Dermis blood vessel endothelial cell (primary cell): ENCODE data around the gene RASEF. TPM values are rescaled to one million over a fixed set of nuclear protein-coding genes. Genes with fewer than 3 reads are reported as not detected.

Experiments used
- DNase-seq: peaks from one replicate; pipeline ENCODE4 v3.0.0; 2010
- total RNA-seq: library from RNA; depleted of rRNA; stranded (reverse); fragments of >200 nt; gene quantifications from 2 replicates; pipeline ENCODE4 v1.2.3, GENCODE V29; 2014

Gene RASEF
- total RNA-seq, 1 donor from 2014 or later, result 0.17 TPM

GRCh38 chr9:83012922-83013838 lies 49.8 kb downstream of the RASEF start:
- DNase-seq, result no peak

- no peak for DNase-seq
These were observed 50.6 kb downstream of the RASEF start for GRCh38 chr9:83012168-83012921.

GRCh38 chr9:83011611-83012010 lies 51.3 kb downstream of the RASEF start:
- DNase-seq, result no peak

- no peak for DNase-seq
These were observed 55.2 kb downstream of the RASEF start for GRCh38 chr9:83007521-83008300.

GRCh38 chr9:83006378-83006777 lies 56.6 kb downstream of the RASEF start:
- DNase-seq, result no peak

- no peak for DNase-seq
These were observed 57.0 kb downstream of the RASEF start for GRCh38 chr9:83005963-83006362.

- no peak for DNase-seq
These were observed 57.6 kb downstream of the RASEF start for GRCh38 chr9:83005361-83005760.

- no peak for DNase-seq
These were observed 60.6 kb downstream of the RASEF start for GRCh38 chr9:83002329-83002728.

- no peak for DNase-seq
These were observed 62.2 kb downstream of the RASEF start for GRCh38 chr9:83000765-83001164.

- DNase-seq, result no peak
These were observed 64.5 kb downstream of the RASEF start for GRCh38 chr9:82998409-82998808.

GRCh38 chr9:82997476-82998140 lies 65.3 kb downstream of the RASEF start:
- no peak for DNase-seq

GRCh38 chr9:82996941-82997340 lies 66.0 kb downstream of the RASEF start:
- no peak for DNase-seq

GRCh38 chr9:82993856-82994605 lies 68.9 kb downstream of the RASEF start:
- DNase-seq, result no peak

GRCh38 chr9:82991671-82992070 lies 71.3 kb downstream of the RASEF start:
- DNase-seq, result no peak

GRCh38 chr9:82989929-82990328 lies 73.0 kb downstream of the RASEF start:
- DNase-seq, result no peak

GRCh38 chr9:82988488-82988887 lies 74.5 kb downstream of the RASEF start:
- DNase-seq, result no peak

GRCh38 chr9:82987370-82988189 lies 75.4 kb downstream of the RASEF start:
- DNase-seq, result no peak

GRCh38 chr9:82981552-82981951 lies 81.4 kb downstream of the RASEF start:
- DNase-seq, result no peak

GRCh38 chr9:82975176-82975575 lies 87.8 kb downstream of the RASEF start:
- no peak for DNase-seq

- DNase-seq, result no peak
These were observed 90.5 kb downstream of the RASEF start for GRCh38 chr9:82972446-82972845.

GRCh38 chr9:82970359-82970758 lies 92.6 kb downstream of the RASEF start:
- no peak for DNase-seq
